GM19099 (cell line): ENCODE data around the gene WDR48.

ENCODE experiments used
- POLR2A ChIP-seq: IDR thresholded peaks from 3 replicates; pipeline ENCODE4 v1.6.1; 2011; ENCODE audit warnings: low read depth; ENCODE audit not compliant: insufficient read length; ENCODE audit errors: extremely low read depth

The WDR48 gene

GRCh38 chr3:39133822-39134221 is 82.0 kb downstream of the WDR48 start:
- TF ChIP-seq POLR2A: no peak

DNA sequence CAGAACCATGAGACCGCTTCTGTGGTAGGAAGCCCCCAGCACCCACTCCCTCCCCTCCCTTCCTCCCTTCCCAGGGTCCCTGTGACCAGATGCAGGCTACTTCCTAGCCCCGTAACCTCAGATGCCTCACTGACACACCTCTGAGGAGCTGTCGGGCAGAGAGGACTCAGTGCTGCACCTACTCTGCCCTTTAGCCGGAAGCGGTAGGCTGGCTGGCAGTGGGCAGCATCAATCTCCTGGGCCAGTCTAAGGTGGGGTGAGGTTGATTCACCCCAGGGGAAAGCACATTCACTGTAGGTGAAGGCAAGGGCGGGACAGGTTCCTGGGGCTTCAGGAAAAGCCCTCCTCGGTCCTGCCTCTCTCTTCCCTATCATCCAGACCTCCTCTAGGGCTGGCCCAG is 82.5 kb downstream of the WDR48 start:
- TF ChIP-seq POLR2A: no peak

DNA sequence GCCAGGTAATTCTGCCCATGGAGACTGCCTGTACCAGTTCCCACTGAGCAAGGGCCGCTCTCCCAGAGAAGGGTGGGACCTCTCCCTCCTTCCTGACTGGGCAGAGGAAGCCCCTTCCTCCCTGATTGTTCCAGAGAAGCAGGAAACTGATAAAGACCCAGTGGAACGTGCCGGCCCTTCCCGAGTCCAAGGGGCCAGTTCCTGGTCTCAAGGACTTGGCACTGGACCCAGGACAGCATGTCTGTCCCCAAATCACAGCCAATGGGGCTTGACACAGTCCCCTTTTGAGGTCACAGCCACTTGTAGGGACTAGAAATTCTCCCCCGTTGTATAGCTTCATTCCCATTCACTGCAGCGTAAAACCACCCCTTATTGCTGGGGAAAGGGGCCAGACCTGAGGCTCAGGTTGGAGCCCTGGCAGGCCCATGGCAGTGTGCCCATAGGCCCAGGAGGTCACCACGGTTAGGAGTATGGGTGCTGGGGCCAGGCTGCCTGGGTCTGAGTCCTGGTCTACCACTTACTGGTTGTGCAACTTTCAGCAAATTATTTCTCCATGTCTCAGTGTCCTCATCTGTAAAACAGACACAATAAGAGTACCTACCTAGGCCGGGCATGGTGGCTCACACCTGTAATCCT is 83.5 kb downstream of the WDR48 start:
- TF ChIP-seq POLR2A: no peak

GRCh38 chr3:39136533-39137434 is 85.0 kb downstream of the WDR48 start:
- TF ChIP-seq POLR2A: no peak

DNA sequence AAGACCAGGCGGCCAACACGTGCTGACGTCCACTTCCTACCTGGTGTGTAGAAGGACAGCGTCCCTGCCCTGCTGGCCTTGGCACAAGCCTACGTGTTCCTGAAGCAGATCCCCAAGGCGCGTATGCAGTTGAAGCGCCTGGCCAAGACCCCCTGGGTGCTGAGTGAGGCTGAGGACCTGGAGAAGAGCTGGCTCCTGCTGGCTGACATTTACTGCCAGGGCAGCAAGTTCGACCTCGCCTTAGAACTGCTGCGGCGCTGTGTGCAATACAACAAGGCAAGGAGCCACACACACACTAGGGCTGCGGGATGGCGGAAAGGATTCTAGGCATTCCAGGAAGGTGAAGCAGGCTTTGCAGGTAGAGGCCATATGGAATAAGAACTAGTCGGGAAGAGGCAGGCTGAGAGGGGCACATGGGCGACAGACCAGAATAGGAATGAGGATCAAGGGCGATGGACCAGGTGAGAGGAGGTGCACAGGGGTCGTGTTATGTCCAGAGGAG is 85.7 kb downstream of the WDR48 start:
- TF ChIP-seq POLR2A: no peak

GRCh38 chr3:39137991-39138803 is 86.4 kb downstream of the WDR48 start:
- TF ChIP-seq POLR2A: peak; percentile 11

- TF ChIP-seq POLR2A: no peak
Measured at GRCh38 chr3:39138804-39139415, 87.1 kb downstream of the WDR48 start.

DNA sequence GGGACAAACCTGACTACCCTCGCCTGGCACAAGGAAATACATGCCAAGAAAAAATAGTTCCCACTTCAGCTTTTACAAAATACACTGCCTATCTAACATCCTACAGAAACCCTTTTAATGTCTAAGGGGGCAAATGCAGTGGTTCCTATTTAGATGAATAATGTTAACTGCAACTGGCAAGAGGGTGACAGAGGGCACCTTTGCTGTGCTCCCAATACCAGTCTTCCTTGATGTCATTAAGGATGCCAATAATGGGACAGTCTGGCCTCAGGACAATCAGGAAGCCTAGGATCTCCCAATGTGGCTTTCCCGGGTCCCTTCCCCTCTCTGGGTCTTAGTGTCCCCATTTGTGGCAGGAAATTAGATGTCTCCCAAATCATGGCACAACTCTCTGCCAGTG is 87.6 kb downstream of the WDR48 start:
- TF ChIP-seq POLR2A: no peak

DNA sequence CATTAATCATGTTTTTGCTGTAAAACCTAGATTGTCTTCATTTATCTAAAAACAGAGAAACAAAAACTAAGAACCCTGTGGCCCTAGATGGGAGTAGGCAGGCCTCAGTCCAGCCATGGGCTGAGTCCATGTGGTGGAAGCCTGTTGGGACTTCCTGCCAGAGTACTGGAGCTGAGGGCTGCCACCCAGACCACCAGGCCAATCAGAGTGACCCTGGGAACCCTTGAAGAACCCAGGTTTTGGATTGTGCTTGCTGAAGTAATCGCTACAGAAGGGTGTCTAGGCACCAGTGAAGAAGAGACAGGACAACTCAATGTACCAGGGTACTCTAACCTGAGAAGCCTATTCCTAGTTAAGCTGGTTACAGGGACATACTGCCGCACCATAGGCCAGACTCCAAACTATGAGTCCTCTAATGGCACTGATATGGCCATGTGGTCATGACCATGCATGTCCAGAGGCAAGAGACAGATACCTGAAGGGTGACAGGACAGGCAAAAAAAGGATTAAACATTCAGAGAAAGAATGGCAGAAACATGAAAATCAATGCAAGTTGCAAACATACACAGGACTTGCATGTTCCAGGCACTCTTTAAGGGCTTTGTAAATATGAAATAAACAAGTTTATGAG is 88.6 kb downstream of the WDR48 start:
- TF ChIP-seq POLR2A: no peak

GRCh38 chr3:39141171-39141995 is 89.6 kb downstream of the WDR48 start:
- no peak for TF ChIP-seq POLR2A

- no peak for TF ChIP-seq POLR2A
Measured at GRCh38 chr3:39142067-39142466, 90.3 kb downstream of the WDR48 start.

- no peak for TF ChIP-seq POLR2A
Measured at GRCh38 chr3:39143051-39143885, 91.5 kb downstream of the WDR48 start.
